B cell (primary cell): ENCODE measurements around the gene SFMBT2. TPM values are rescaled to one million over a fixed set of nuclear protein-coding genes. Genes with fewer than 3 reads are reported as not detected.
"Not testable (repeated sequence)": the region's sequence is repeated elsewhere in the genome, so short reads cannot be mapped to it uniquely, and the experiment has no call there.

Experiments
- ATAC-seq: fragments of 200-7000 bp; cut with Tn5 transposase; one replicate; pipeline ENCODE4 v1.10.0; 2021; ENCODE audit warnings: low read depth, mild to moderate bottlenecking, moderate number of reproducible peaks, moderate library complexity
- CTCF ChIA-PET: fragments of 350-600 bp; sonication (Branson Sonifier 250); formaldehyde crosslinking; loops from one replicate; lab custom pipeline; 2021; ENCODE audit warnings: antibody characterized with exemption, inconsistent platforms; lab: Charles Lee
- POLR2A ChIA-PET: fragments of 350-600 bp; sonication (Branson Sonifier 250); formaldehyde crosslinking; loops from one replicate; lab custom pipeline; 2021; ENCODE audit warnings: antibody characterized with exemption; lab: Charles Lee
- DNase-seq: peaks from one replicate; pipeline ENCODE4 v3.0.0; 2013
- H2AFZ ChIP-seq: 2 replicates; pipeline ENCODE4 v1.6.1; 2012; ENCODE audit warnings: mild to moderate bottlenecking, low read depth, low read length; ENCODE audit not compliant: insufficient read depth, poor library complexity, severe bottlenecking
- H3K27ac ChIP-seq, 2 donors: 1 replicate in 1 of 2; 2 replicates in 1 of 2; pipeline ENCODE4 v1.5.1; 2012 to 2013; ENCODE audit warnings: low read length in 2 of 2, mild to moderate bottlenecking in 2 of 2, moderate library complexity in 1 of 2
- H3K27me3 ChIP-seq, 4 experiments: fragments of 200-600 bp in 1 of 4; sonication (generic) in 1 of 4; replicated peaks in 1 of 4; 1 replicate in 2 of 4; 2 replicates in 2 of 4; pipeline versions ENCODE4 v1.6.1 to v1.7.0; 2013 to 2016; ENCODE audit warnings: low read length in 3 of 4, mild to moderate bottlenecking in 2 of 4, mixed read lengths in 1 of 4, moderate library complexity in 1 of 4; ENCODE audit not compliant: insufficient read depth in 4 of 4, control insufficient read depth in 3 of 4; ENCODE audit errors: control extremely low read depth in 1 of 4
- H3K36me3 ChIP-seq, 2 experiments: replicated peaks in 1 of 2; 1 replicate in 1 of 2; 2 replicates in 1 of 2; pipeline versions ENCODE4 v1.6.1 to v1.7.1; 2013; ENCODE audit warnings: low read length in 1 of 2; ENCODE audit not compliant: insufficient read depth in 2 of 2, control insufficient read depth in 1 of 2; ENCODE audit errors: control extremely low read depth in 1 of 2, extremely low read depth in 1 of 2
- H3K4me1 ChIP-seq, 2 donors: fragments of 200-600 bp in 1 of 2; sonication (generic) in 1 of 2; 1 replicate in 1 of 2; 2 replicates in 1 of 2; pipeline versions ENCODE4 v1.5.1 to v1.6.1; 2013 to 2017; ENCODE audit warnings: low read length in 2 of 2; ENCODE audit not compliant: control insufficient read depth in 2 of 2, insufficient read depth in 2 of 2
- H3K4me2 ChIP-seq: replicated peaks from 2 replicates; pipeline ENCODE3; 2012; ENCODE audit warnings: mild to moderate bottlenecking, low read depth, low read length; ENCODE audit not compliant: poor library complexity, severe bottlenecking
- H3K4me3 ChIP-seq, 5 experiments: fragments of 200-600 bp in 1 of 5; sonication (generic) in 1 of 5; 1 replicate in 3 of 5; 2 replicates in 2 of 5; pipeline versions ENCODE4 v1.5.1 to v1.7.0; 2011 to 2016; ENCODE audit warnings: low read length in 4 of 5, mild to moderate bottlenecking in 4 of 5, low read depth in 2 of 5, control low read depth in 1 of 5, moderate library complexity in 1 of 5; ENCODE audit not compliant: insufficient read depth in 1 of 5; ENCODE audit errors: control extremely low read depth in 1 of 5, extremely low read depth in 1 of 5
- H3K79me2 ChIP-seq: fragments of 200-600 bp; sonication (generic); one replicate; pipeline ENCODE4 v1.6.0; 2016; ENCODE audit warnings: low read length; ENCODE audit not compliant: control insufficient read depth, insufficient read depth
- H3K9ac ChIP-seq: fragments of 200-600 bp; sonication (generic); 2 replicates; pipeline ENCODE4 v1.6.1; 2017; ENCODE audit warnings: mild to moderate bottlenecking, low read length, moderate library complexity
- H3K9me3 ChIP-seq, 3 donors: one replicate each; pipeline versions ENCODE4 v1.6.1 to v1.7.1; 2013; ENCODE audit warnings: low read length in 2 of 3; ENCODE audit not compliant: control insufficient read depth in 2 of 3, insufficient read depth in 1 of 3; ENCODE audit errors: control extremely low read depth in 1 of 3
- H4K20me1 ChIP-seq: 2 replicates; pipeline ENCODE4 v1.6.0; 2012; ENCODE audit warnings: mild to moderate bottlenecking, low read length; ENCODE audit not compliant: insufficient read depth, control insufficient read depth, poor library complexity, severe bottlenecking
- H3K27ac Mint-ChIP-seq: one replicate; pipeline ENCODE4 v1.8.0; 2021; ENCODE audit warnings: mixed read lengths
- H3K27me3 Mint-ChIP-seq: one replicate; pipeline ENCODE4 v1.8.0; 2021; ENCODE audit warnings: mixed read lengths
- H3K4me1 Mint-ChIP-seq: one replicate; pipeline ENCODE4 v1.8.0; 2021; ENCODE audit warnings: mixed read lengths
- H3K4me3 Mint-ChIP-seq: one replicate; pipeline ENCODE4 v1.8.0; 2021; ENCODE audit warnings: mixed read lengths
- H3K9me3 Mint-ChIP-seq: one replicate; pipeline ENCODE4 v1.8.0; 2022; ENCODE audit warnings: mixed read lengths; ENCODE audit not compliant: insufficient read depth
- CTCF ChIP-seq: fragments of 200-600 bp; IDR thresholded peaks from one replicate; pipeline ENCODE4 v1.8.0; 2022; ENCODE audit warnings: antibody characterized with exemption, mild to moderate bottlenecking
- EZH2 ChIP-seq: IDR thresholded peaks from 2 replicates; pipeline ENCODE4 v1.6.1; 2012; ENCODE audit warnings: borderline replicate concordance, low read depth, mild to moderate bottlenecking, moderate library complexity, low read length; ENCODE audit not compliant: insufficient read depth, poor library complexity, severe bottlenecking
- WGBS: methylation state at CpG from one replicate; pipeline ENCODE4 v1.1.5; 2013; ENCODE audit warnings: missing lambda C conversion rate; ENCODE audit not compliant: insufficient coverage; 5-methylcytosine and 5-hydroxymethylcytosine counted together
- intact Hi-C: fragments of 100-400 bp; cut with micrococcal nuclease; formaldehyde crosslinking; loops from one replicate; pipeline ENCODE4 v1.10.0; 2022
- polyA plus RNA-seq: library from polyadenylated mRNA; depleted of rRNA; stranded (reverse); fragments of >200 nt; gene quantifications from 2 replicates; pipeline ENCODE4 v1.2.3, GENCODE V29; 2012
- total RNA-seq, 2 donors: library from RNA; stranded (reverse); fragments of 120-200 nt in 1 of 2; gene quantifications; 1 replicate in 1 of 2; 2 replicates in 1 of 2; pipeline versions ENCODE4 v1.2.3 to v1.2.4, GENCODE V29; 2013 to 2022

Gene SFMBT2
- total and polyA plus RNA-seq, 2 donors (not counting 1 experiment from before 2014, with no cell fraction given): 2.3 to 24.0 TPM

DNA sequence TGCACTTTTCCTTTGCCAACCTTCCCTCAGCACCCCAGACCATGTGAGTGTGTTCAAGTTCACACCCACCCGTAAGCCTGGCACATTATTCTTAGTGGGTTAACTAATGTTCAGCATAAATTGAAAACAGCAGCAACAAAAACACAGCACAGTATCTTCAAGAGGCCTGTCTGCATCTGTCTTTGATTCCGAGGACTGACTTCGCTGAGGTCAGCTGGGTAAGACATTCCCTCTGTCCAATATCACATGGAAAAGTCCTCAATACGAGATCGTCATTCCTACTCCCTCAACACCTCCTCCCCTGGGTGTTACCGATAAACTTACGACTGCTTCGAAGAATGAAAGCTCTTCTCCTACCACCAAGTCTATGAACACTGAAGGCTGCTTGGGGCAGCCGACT lies 218.8 kb downstream of the SFMBT2 start:
- intact Hi-C loops: no loop called here
- Histone ChIP-seq H3K36me3 (peaks cover 0 to 5% of the 10 kb centered on the region in 2 experiments), H3K27me3 (no peaks in the 10 kb centered on the region), H4K20me1 (no peaks in the 10 kb centered on the region), H3K9ac (no peak overlapping the region), H2AFZ (no peak overlapping the region), H3K79me2 (no peaks in the 10 kb centered on the region), H3K4me1 (peaks cover 30 to 41% of the 10 kb centered on the region in 2 donors), H3K4me3 (no peak overlapping the region), H3K9me3 (peaks cover 0 to 14% (median 14%) of the 10 kb centered on the region in 3 donors), H3K4me2 (no peak overlapping the region), H3K27ac (peak overlapping the region in 1 of 2 donors; percentile 62)
- H3K27me3 Mint-ChIP-seq: no peaks in the 10 kb centered on the region
- 99% methylated on average over 5 of the region's 9 CpGs for WGBS
- no peak for DNase-seq
- H3K27ac Mint-ChIP-seq: peak overlapping the region; percentile 66
- ATAC-seq: no peak
- ChIA-PET CTCF (interaction anchor here (1.8 kb wide), 1 partner anchor 70 kb away, joined by 7 read pairs; no protein-coding TSS in a partner anchor), POLR2A (no interaction called here)
- TF ChIP-seq CTCF (no peak), EZH2 (no peak)
- H3K9me3 Mint-ChIP-seq: peaks cover 3% of the 10 kb centered on the region
- H3K4me1 Mint-ChIP-seq: peaks cover 44% of the 10 kb centered on the region
- peak overlapping the region; percentile 55 for H3K4me3 Mint-ChIP-seq

DNA sequence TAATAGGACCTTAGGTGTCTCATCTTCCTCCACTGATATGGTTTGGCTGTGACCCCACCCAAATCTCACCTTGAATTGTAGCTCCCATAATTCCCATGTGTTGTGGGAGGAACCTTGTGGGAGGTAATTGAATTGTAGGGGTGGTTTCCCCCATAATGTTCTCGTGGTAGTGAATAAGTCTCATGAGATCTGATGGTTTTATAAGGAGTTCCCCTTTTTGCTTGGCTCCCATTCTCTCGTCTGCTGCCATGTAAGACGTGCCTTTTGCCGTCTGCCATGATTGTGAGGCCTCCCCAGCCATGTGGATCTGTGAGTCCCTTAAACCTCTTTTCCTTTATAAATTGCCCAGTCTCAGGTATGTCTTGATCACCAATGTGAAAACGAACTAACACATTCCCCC lies 220.1 kb downstream of the SFMBT2 start:
- H3K9me3 Mint-ChIP-seq, H3K4me2 ChIP-seq, H3K27me3 ChIP-seq, intact Hi-C loops, H4K20me1 ChIP-seq, H3K27me3 Mint-ChIP-seq, H3K79me2 ChIP-seq, CTCF ChIA-PET, H2AFZ ChIP-seq, H3K27ac ChIP-seq, H3K4me3 ChIP-seq, H3K9ac ChIP-seq, H3K4me3 Mint-ChIP-seq, POLR2A ChIA-PET, H3K36me3 ChIP-seq, H3K27ac Mint-ChIP-seq, ATAC-seq: not testable (repeated sequence)
- DNase-seq: peak; percentile 20
- H3K4me1 Mint-ChIP-seq: peaks cover 44% of the 10 kb centered on the region
- Histone ChIP-seq H3K4me1 (peaks cover 32 to 42% of the 10 kb centered on the region in 2 donors), H3K9me3 (peaks cover 0 to 14% (median 14%) of the 10 kb centered on the region in 3 donors)
- WGBS: 45% methylated on average over 4 of the region's 5 CpGs
